ENCODE data around the gene SRPK2.
"Not testable (repeated sequence)": the region's sequence is repeated elsewhere in the genome, so short reads cannot be mapped to it uniquely, and the experiment has no call there.

DNA sequence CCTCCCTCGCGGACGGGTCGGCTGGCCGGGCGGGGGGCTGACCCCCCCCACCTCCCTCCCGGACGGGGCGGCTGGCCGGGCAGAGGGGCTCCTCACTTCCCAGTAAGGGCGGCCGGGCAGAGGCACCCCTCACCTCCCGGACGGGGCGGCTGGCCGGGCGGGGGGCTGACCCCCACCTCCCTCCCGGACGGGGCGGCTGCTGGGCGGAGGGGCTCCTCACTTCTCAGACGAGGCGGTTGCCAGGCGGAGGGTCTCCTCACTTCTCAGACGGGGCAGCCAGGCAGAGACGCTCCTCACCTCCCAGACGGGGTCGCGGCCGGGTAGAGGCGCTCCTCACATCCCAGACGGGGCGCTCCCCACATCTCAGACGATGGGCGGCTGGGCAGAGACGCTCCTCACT, 22.1 kb upstream of the SRPK2 start:
- TF ChIP-seq JUN (IDR thresholded peaks at IDR 0.05; ENCODE audit: low read depth, low read length); SIRT6 (IDR thresholded peaks at IDR 0.05; ENCODE audit: low read length); CEBPB (IDR thresholded peaks at IDR 0.05; ENCODE audit: low read depth, low read length); POLR2A (IDR thresholded peaks at IDR 0.05; ENCODE audit: control extremely low read depth in 1 of 2, low read depth in 2 of 2, low read length in 2 of 2); EGR1 (IDR thresholded peaks at IDR 0.05; ENCODE audit: borderline replicate concordance, low read depth, low read length); RAD21 (IDR thresholded peaks at IDR 0.05 in 1 of 2, conservative IDR thresholded peaks at IDR 0.05 in 1 of 2; ENCODE audit: low read depth in 2 of 2, low read length in 2 of 2); CBX5 (IDR thresholded peaks at IDR 0.05; ENCODE audit: low read depth, low read length): not testable (repeated sequence)
- TF ChIP-seq, protein P1, sequence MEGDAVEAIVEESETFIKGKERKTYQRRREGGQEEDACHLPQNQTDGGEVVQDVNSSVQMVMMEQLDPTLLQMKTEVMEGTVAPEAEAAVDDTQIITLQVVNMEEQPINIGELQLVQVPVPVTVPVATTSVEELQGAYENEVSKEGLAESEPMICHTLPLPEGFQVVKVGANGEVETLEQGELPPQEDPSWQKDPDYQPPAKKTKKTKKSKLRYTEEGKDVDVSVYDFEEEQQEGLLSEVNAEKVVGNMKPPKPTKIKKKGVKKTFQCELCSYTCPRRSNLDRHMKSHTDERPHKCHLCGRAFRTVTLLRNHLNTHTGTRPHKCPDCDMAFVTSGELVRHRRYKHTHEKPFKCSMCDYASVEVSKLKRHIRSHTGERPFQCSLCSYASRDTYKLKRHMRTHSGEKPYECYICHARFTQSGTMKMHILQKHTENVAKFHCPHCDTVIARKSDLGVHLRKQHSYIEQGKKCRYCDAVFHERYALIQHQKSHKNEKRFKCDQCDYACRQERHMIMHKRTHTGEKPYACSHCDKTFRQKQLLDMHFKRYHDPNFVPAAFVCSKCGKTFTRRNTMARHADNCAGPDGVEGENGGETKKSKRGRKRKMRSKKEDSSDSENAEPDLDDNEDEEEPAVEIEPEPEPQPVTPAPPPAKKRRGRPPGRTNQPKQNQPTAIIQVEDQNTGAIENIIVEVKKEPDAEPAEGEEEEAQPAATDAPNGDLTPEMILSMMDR (IDR thresholded peaks at IDR 0.05; ENCODE audit: control extremely low read depth in 1 of 3, insufficient read depth in 1 of 3, low read depth in 1 of 3, low read length in 3 of 3), result not testable (repeated sequence)
